NOMO-1 (cell line): ENCODE results near the gene SEMA4A.
"Not testable (repeated sequence)": the region's sequence is repeated elsewhere in the genome, so short reads cannot be mapped to it uniquely, and the experiment has no call there.

ENCODE experiments used
- DNase-seq, 2 experiments: peaks; one replicate each; lab custom pipeline; 2025; ENCODE audit not compliant: unreplicated experiment in 2 of 2; lab: John Stamatoyannopoulos, UW

Gene SEMA4A

GRCh38 chr1:156118177-156118868 is 35.1 kb upstream of the SEMA4A start:
- no peak for DNase-seq

- peak; percentile 93 to 95 for DNase-seq
Measured at GRCh38 chr1:156119503-156120209, 33.7 kb upstream of the SEMA4A start.

- DNase-seq = no peak
Measured at GRCh38 chr1:156120318-156120717, 33.1 kb upstream of the SEMA4A start.

- not testable (repeated sequence) for DNase-seq
Measured at GRCh38 chr1:156121005-156121404, 32.4 kb upstream of the SEMA4A start.

GRCh38 chr1:156121457-156121856 is 31.9 kb upstream of the SEMA4A start:
- DNase-seq = no peak

- no peak for DNase-seq
Measured at GRCh38 chr1:156122086-156122485, 31.3 kb upstream of the SEMA4A start.

GRCh38 chr1:156122519-156123355 is 30.6 kb upstream of the SEMA4A start:
- no peak for DNase-seq

GRCh38 chr1:156123356-156124196 is 29.8 kb upstream of the SEMA4A start:
- peak; percentile 62 to 88 for DNase-seq

- DNase-seq = peak; percentile 30 to 69
Measured at GRCh38 chr1:156124557-156125483, 28.6 kb upstream of the SEMA4A start.

GRCh38 chr1:156125544-156125943 is 27.8 kb upstream of the SEMA4A start:
- DNase-seq = not testable (repeated sequence)

- DNase-seq = peak; percentile 90
Measured at GRCh38 chr1:156126043-156126629, 27.2 kb upstream of the SEMA4A start.

- peak; percentile 89 to 99 for DNase-seq
Measured at GRCh38 chr1:156126630-156127534, 26.5 kb upstream of the SEMA4A start.

GRCh38 chr1:156128308-156128653 is 25.1 kb upstream of the SEMA4A start:
- DNase-seq = no peak

- DNase-seq = peak in 1 of 2 experiments; percentile 12
Measured at GRCh38 chr1:156128654-156129597, 24.5 kb upstream of the SEMA4A start.

- DNase-seq = peak; percentile 24 to 36
Measured at GRCh38 chr1:156129687-156130577, 23.5 kb upstream of the SEMA4A start.

GRCh38 chr1:156130578-156130942 is 22.8 kb upstream of the SEMA4A start:
- DNase-seq = no peak
